Esophagus (tissue), 2 donors: ENCODE data around the gene PDZD7. TPM values are rescaled to one million over a fixed set of nuclear protein-coding genes. Genes with fewer than 3 reads are reported as not detected.
"Not testable (repeated sequence)": the region's sequence is repeated elsewhere in the genome, so short reads cannot be mapped to it uniquely, and the experiment has no call there.

ENCODE experiments used
- H3K27ac ChIP-seq, 2 donors: one replicate each; pipeline ENCODE4 v1.5.1; 2013; ENCODE audit warnings: low read depth in 2 of 2, mild to moderate bottlenecking in 2 of 2, inconsistent platforms in 1 of 2, low read length in 1 of 2, moderate library complexity in 1 of 2
- H3K27me3 ChIP-seq, 2 donors: one replicate each; pipeline ENCODE4 v1.6.1; 2013; ENCODE audit warnings: low read length in 2 of 2, control low read depth in 1 of 2, mild to moderate bottlenecking in 1 of 2; ENCODE audit not compliant: insufficient read depth in 2 of 2, control insufficient read depth in 1 of 2
- H3K36me3 ChIP-seq, 2 donors: one replicate each; pipeline ENCODE4 v1.6.1; 2013; ENCODE audit warnings: low read length in 1 of 2; ENCODE audit not compliant: control insufficient read depth in 2 of 2, insufficient read depth in 2 of 2
- H3K4me1 ChIP-seq, 2 donors: one replicate each; pipeline ENCODE4 v1.6.1; 2013; ENCODE audit warnings: low read length in 1 of 2; ENCODE audit not compliant: control insufficient read depth in 2 of 2, insufficient read depth in 2 of 2
- H3K4me3 ChIP-seq, 2 donors: one replicate each; pipeline ENCODE4 v1.5.1; 2013; ENCODE audit warnings: low read length in 2 of 2, mild to moderate bottlenecking in 2 of 2, low read depth in 1 of 2, moderate library complexity in 1 of 2
- H3K9me3 ChIP-seq, 2 donors: one replicate each; pipeline ENCODE4 v1.6.1; 2013; ENCODE audit warnings: mild to moderate bottlenecking in 2 of 2, low read depth in 1 of 2, low read length in 1 of 2, moderate library complexity in 1 of 2; ENCODE audit not compliant: control insufficient read depth in 2 of 2, insufficient read depth in 1 of 2
- WGBS, 2 donors: extraction: QIAGEN DNeasy Blood & Tissue Kit; methylation state at CpG; one replicate each; pipeline ENCODE4 v1.1.7; 2013; 5-methylcytosine and 5-hydroxymethylcytosine counted together
- polyA plus RNA-seq, 2 donors: library from polyadenylated mRNA; stranded (reverse); fragments of 200-250 nt; gene quantifications; one replicate each; pipeline ENCODE4 v1.2.3, GENCODE V29; 2013
- donor health status: healthy with polysubstance abuse.
- donor health status: Bipolar disorder and iron deficiency.

PDZD7 gene
- polyA plus RNA-seq, 2 donors, result 0.11 to 0.14 TPM

- H3K9me3 ChIP-seq, H3K27ac ChIP-seq, H3K4me3 ChIP-seq, H3K27me3 ChIP-seq: not testable (repeated sequence)
- 83 to 95% methylated on average over 4 of the region's 4 CpGs for WGBS, 2 donors
- Histone ChIP-seq H3K36me3 (peaks cover 7 to 20% of the 10 kb centered on the region in 2 donors), H3K4me1 (peaks cover 3 to 11% of the 10 kb centered on the region in 2 donors)
Measured at GRCh38 chr10:101034404-101034803, 3.5 kb upstream of the PDZD7 start.

GRCh38 chr10:101033276-101033675, 2.3 kb upstream of the PDZD7 start:
- Histone ChIP-seq H3K27me3 (no peaks in the 10 kb centered on the region), H3K27ac (no peak overlapping the region), H3K9me3 (no peaks in the 10 kb centered on the region), H3K36me3 (peaks cover 7 to 18% of the 10 kb centered on the region in 2 donors), H3K4me3 (no peak overlapping the region), H3K4me1 (peaks cover 3 to 11% of the 10 kb centered on the region in 2 donors)
- WGBS, 2 donors, result 58 to 73% methylated on average over 3 of the region's 3 CpGs

GRCh38 chr10:101032637-101033224, 1.8 kb upstream of the PDZD7 start:
- Histone ChIP-seq H3K27me3 (no peaks in the 10 kb centered on the region), H3K36me3 (peaks cover 5 to 13% of the 10 kb centered on the region in 2 donors), H3K27ac (peak overlapping the region; percentile 91 to 96), H3K9me3 (no peaks in the 10 kb centered on the region), H3K4me3 (peak overlapping the region; percentile 63), H3K4me1 (peaks cover 3 to 11% of the 10 kb centered on the region in 2 donors)
- WGBS, 2 donors, result 6 to 7% methylated on average over 6 of the region's 6 CpGs

GRCh38 chr10:101031796-101032636, 1.1 kb upstream of the PDZD7 start:
- WGBS, 2 donors, result 0 to 2% methylated on average over 44 to 47 of the region's 47 CpGs
- Histone ChIP-seq H3K36me3 (peaks cover 3 to 9% of the 10 kb centered on the region in 2 donors), H3K4me3 (peak overlapping the region; percentile 63), H3K4me1 (peaks cover 3 to 11% of the 10 kb centered on the region in 2 donors), H3K9me3 (no peaks in the 10 kb centered on the region), H3K27ac (peak overlapping the region; percentile 91 to 96), H3K27me3 (no peaks in the 10 kb centered on the region)

- 9 to 10% methylated on average over 19 to 25 of the region's 25 CpGs for WGBS, 2 donors
- Histone ChIP-seq H3K4me3 (peak overlapping the region; percentile 63), H3K36me3 (peaks cover 3 to 4% of the 10 kb centered on the region in 2 donors), H3K27me3 (no peaks in the 10 kb centered on the region), H3K4me1 (peaks cover 3 to 11% of the 10 kb centered on the region in 2 donors), H3K9me3 (no peaks in the 10 kb centered on the region), H3K27ac (peak overlapping the region in 1 of 2 donors; percentile 45)
Measured at GRCh38 chr10:101030496-101031127, 317 bp downstream of the PDZD7 start.

GRCh38 chr10:101029520-101030295, 1.2 kb downstream of the PDZD7 start:
- Histone ChIP-seq H3K27me3 (no peaks in the 10 kb centered on the region), H3K4me3 (no peak overlapping the region), H3K9me3 (no peaks in the 10 kb centered on the region), H3K27ac (no peak overlapping the region), H3K36me3 (no peaks in the 10 kb centered on the region), H3K4me1 (peaks cover 3 to 11% of the 10 kb centered on the region in 2 donors)
- WGBS, 2 donors, result 59 to 60% methylated on average over 26 to 27 of the region's 27 CpGs

- Histone ChIP-seq H3K4me3 (no peak overlapping the region), H3K36me3 (no peaks in the 10 kb centered on the region), H3K4me1 (peaks cover 3 to 11% of the 10 kb centered on the region in 2 donors), H3K9me3 (no peaks in the 10 kb centered on the region), H3K27ac (no peak overlapping the region), H3K27me3 (no peaks in the 10 kb centered on the region)
- WGBS, 2 donors, result 73 to 74% methylated on average over 7 of the region's 7 CpGs
Measured at GRCh38 chr10:101028446-101029337, 2.2 kb downstream of the PDZD7 start.

- H3K27ac ChIP-seq, result no peak overlapping the region
- WGBS, 2 donors, result 78 to 85% methylated on average over 10 of the region's 10 CpGs
- H3K9me3 ChIP-seq, result no peaks in the 10 kb centered on the region
- no peaks in the 10 kb centered on the region for H3K36me3 ChIP-seq
- H3K27me3 ChIP-seq, result no peaks in the 10 kb centered on the region
- H3K4me1 ChIP-seq, result peaks cover 0 to 6% of the 10 kb centered on the region in 2 donors
- H3K4me3 ChIP-seq, result no peak overlapping the region
Measured at GRCh38 chr10:101027106-101027720, 3.7 kb downstream of the PDZD7 start.
